ENCODE measurements around the gene PADI1. TPM values are rescaled to one million over a fixed set of nuclear protein-coding genes. Genes with fewer than 3 reads are reported as not detected.

PADI1 gene
- total RNA-seq, 4 donors from 2014 or later = 3.2 to 24.2 (median 6.6) TPM

DNA sequence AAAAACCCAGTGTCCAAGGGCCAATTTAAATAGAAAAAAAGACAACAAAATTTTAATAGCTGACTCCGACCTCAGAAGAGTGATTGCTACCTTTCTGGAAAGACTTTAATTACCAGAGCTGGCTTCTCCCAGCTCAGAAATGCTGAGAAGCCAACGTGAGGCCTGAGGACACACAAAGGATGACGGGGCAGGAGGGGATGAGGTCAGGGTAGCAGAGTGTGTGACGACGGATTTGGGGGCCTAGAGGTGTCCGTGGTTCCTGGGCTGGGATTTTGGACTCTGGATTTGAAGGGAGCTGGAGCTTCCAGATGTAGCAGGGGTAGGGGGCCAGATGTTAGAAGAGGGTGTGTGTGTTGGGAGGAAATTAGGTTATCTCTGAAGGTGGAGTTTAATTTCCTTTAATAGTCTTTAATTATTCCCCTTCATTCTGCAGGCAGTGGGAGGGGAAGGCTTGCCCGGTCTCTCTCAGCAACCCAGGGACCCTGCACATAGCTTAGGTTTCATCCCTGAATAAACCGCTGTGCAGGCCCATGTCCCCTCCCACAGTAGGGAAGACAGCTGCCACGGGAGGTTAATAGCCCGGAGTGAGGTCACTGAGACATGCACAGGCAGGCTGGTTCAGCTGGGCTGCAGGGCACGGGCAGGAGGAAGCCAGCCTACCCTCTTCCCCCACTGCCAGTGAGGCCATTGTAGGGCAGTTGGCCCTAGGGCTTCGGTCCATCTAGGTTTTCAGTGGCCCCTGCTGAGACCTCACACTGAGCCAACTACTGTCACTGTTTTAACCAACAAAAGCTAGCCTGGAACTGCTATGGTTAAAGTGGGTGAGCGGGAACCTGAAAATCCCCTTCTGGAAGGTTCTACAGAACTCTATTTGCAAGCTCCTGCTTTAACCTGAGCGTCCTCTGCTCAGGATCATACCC, 40.2 kb downstream of the PADI1 start:
- DNase-seq (ENCODE audit: low spot score in 2 of 2) = no peak
- WGBS, 2 donors = 69 to 71% methylated on average over 14 of the region's 14 CpGs
- no peak overlapping the region for H3K4me3 ChIP-seq (ENCODE audit: low read depth, poor library complexity, severe bottlenecking)
- intact Hi-C loops (cut with DNase I; ENCODE audit: low total_unique reads) = no loop called here
- TF ChIP-seq, protein P1, sequence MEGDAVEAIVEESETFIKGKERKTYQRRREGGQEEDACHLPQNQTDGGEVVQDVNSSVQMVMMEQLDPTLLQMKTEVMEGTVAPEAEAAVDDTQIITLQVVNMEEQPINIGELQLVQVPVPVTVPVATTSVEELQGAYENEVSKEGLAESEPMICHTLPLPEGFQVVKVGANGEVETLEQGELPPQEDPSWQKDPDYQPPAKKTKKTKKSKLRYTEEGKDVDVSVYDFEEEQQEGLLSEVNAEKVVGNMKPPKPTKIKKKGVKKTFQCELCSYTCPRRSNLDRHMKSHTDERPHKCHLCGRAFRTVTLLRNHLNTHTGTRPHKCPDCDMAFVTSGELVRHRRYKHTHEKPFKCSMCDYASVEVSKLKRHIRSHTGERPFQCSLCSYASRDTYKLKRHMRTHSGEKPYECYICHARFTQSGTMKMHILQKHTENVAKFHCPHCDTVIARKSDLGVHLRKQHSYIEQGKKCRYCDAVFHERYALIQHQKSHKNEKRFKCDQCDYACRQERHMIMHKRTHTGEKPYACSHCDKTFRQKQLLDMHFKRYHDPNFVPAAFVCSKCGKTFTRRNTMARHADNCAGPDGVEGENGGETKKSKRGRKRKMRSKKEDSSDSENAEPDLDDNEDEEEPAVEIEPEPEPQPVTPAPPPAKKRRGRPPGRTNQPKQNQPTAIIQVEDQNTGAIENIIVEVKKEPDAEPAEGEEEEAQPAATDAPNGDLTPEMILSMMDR (IDR thresholded peaks at IDR 0.05) = no peak
- TF ChIP-seq POLR2A (IDR thresholded peaks at IDR 0.05) = no peak

DNA sequence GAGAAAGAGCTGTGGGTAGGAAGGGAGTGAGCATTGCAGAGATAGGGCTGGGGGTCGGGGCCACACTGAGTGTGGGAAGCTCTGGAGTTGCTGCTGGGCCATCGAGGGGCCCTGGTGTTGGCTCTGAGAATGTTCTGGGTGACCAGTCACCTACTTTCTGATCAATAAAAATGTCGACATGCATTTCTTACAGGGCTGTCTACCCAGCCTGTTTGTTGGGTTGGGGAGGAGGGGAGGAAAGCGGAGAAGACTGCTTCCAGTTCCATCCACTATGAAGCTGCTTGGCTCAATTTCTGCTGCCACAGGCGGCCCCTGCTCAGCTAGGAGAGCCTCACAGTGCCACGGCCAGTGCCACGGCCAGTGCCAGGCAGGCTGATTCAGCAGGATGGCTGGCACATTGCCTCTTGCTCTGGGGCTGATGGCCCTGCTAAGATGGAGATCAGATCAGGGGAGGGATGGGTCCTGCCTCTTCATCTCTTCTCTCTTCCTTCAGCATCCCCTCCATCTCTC, 40.9 kb downstream of the PADI1 start:
- H3K4me3 ChIP-seq (ENCODE audit: low read depth, poor library complexity, severe bottlenecking) = no peak overlapping the region
- no peak for DNase-seq (ENCODE audit: low spot score in 2 of 2)
- 58 to 59% methylated on average over 6 to 7 of the region's 7 CpGs for WGBS, 2 donors
- intact Hi-C loops (cut with DNase I; ENCODE audit: low total_unique reads) = no loop called here
- TF ChIP-seq, protein P1 (IDR thresholded peaks at IDR 0.05) = no peak
- no peak for TF ChIP-seq POLR2A (IDR thresholded peaks at IDR 0.05)

DNA sequence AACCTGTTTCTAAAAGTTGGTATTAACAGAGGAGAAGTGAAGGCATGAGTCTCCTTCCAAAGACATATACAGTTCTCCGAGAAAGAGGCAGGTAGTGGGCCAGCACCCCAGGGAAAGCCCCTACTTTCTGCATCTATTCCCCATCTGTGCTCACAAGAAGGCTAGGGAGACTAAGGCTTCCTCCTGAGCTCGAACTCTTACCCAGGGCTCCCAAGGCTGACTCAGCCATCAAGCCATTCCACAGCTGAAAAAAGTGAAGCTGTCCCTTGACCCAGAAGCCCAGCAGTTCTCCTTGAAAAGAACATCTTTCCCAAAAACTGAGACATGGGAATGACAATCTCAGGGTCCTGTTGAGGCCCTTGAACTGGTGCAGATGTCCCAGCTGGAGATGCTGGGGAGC, 42.0 kb downstream of the PADI1 start:
- DNase-seq (ENCODE audit: low spot score in 2 of 2) = no peak
- WGBS, 2 donors = 81% methylated on average over 2 of the region's 2 CpGs
- no peak overlapping the region for H3K4me3 ChIP-seq (ENCODE audit: low read depth, poor library complexity, severe bottlenecking)
- intact Hi-C loops (cut with DNase I; ENCODE audit: low total_unique reads) = no loop called here
- TF ChIP-seq, protein P1 (IDR thresholded peaks at IDR 0.05) = no peak
- no peak for TF ChIP-seq POLR2A (IDR thresholded peaks at IDR 0.05)

DNA sequence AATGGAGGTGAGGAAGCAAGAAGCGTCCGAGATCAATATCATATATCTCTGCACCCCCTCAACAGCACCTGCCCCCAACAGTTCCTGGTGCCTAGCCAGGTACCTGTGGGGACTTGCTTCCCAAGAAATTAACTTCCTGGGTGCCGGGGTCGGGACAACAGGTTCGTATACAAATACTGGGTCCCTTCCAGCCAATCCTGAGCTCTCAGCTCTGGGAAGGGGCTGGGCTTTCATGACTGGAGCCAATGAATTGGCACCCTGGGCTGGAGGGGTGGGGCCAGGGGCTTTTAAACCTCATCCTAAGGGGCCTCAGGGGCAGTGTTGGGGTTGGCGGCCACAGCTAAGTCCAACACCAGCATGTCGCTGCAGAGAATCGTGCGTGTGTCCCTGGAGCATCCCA, 43.9 kb downstream of the PADI1 start, which contains the start of gene PADI3:
Gene PADI3, plus strand, starts transcription at position 318 of the 400 bp plus-strand sequence. Its CDS starts 40 bp downstream, at position 358.
- intact Hi-C loops (cut with DNase I; ENCODE audit: low total_unique reads) = loop anchor here (1.0 kb wide), 1 partner anchor 21 kb away; no protein-coding TSS in a partner anchor
- 61 to 70% methylated on average over 9 of the region's 9 CpGs for WGBS, 2 donors
- no peak for TF ChIP-seq POLR2A (IDR thresholded peaks at IDR 0.05)
- TF ChIP-seq, protein P1 (IDR thresholded peaks at IDR 0.05) = no peak

DNA sequence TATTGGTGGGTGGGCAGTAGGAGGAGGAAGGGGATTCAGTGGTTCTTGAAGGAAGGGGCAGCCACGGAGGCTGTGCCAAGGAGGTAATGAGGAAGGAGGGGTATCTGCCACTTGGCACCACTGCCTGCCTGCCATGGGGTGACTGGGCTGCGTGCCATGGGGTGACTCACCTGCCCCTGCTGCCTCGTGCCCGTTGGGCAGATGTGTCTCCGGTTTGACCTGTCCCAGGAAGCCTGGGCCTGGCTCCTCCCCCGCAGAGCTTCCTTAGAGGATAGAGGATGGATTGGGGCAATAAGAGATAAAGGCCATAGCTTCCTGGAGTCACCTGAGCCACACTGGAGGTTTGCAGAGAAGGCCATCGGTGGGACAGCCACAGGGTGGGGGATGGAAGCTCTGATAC, 45.7 kb downstream of the PADI1 start:
- no peak overlapping the region for H3K4me3 ChIP-seq (ENCODE audit: low read depth, poor library complexity, severe bottlenecking)
- intact Hi-C loops (cut with DNase I; ENCODE audit: low total_unique reads) = no loop called here
- no peak for TF ChIP-seq POLR2A (IDR thresholded peaks at IDR 0.05)
- TF ChIP-seq, protein P1 (IDR thresholded peaks at IDR 0.05) = no peak
- no peak for DNase-seq (ENCODE audit: low spot score in 2 of 2)
- 23 to 31% methylated on average over 7 of the region's 7 CpGs for WGBS, 2 donors

More for the DNA sequence above, 43.9 kb downstream of the PADI1 start, which contains the start of gene PADI3:
- H3K4me3 ChIP-seq (ENCODE audit: low read depth, poor library complexity, severe bottlenecking) = no peak within 1 kb of the TSS
- DNase-seq (ENCODE audit: low spot score in 2 of 2) = no peak
